H1 (cell line): ENCODE measurements around the gene P2RX2. TPM values are rescaled to one million over a fixed set of nuclear protein-coding genes. Genes with fewer than 3 reads are reported as not detected.

ENCODE experiments used
- CTCF ChIA-PET: fragments of 300-600 bp; sonication (Branson Sonifier 250); formaldehyde crosslinking; loops from one replicate; lab custom pipeline; 2021; ENCODE audit not compliant: partially characterized antibody; lab: Charles Lee
- POLR2A ChIA-PET: fragments of 300-600 bp; sonication (Branson Sonifier 250); formaldehyde crosslinking; loops from one replicate; lab custom pipeline; 2021; ENCODE audit warnings: inconsistent platforms; ENCODE audit not compliant: partially characterized antibody; lab: Charles Lee
- DNase-seq, 2 experiments: peaks; one replicate each; pipeline versions ENCODE4 v3.0.0 to v3.0.0-alpha.2; 2010 to 2022; ENCODE audit warnings: low spot score in 2 of 2, low read depth in 1 of 2, mixed read lengths in 1 of 2
- FAIRE-seq: peaks from 2 replicates; lab custom pipeline; 2011; peaks lifted over from hg19 to GRCh38; lab: Jason Lieb, UNC
- H2AFZ ChIP-seq: 2 replicates; pipeline ENCODE4 v1.8.1; 2012; ENCODE audit warnings: low read length, inconsistent platforms
- H2AK5ac ChIP-seq: 2 replicates; pipeline ENCODE4 v1.6.1; 2013; ENCODE audit warnings: low read depth, low read length
- H2BK120ac ChIP-seq: replicated peaks from 2 replicates; pipeline ENCODE3; 2013; ENCODE audit warnings: low read depth, low read length, inconsistent platforms
- H2BK12ac ChIP-seq: 2 replicates; pipeline ENCODE4 v1.6.1; 2013; ENCODE audit warnings: low read depth, low read length
- H2BK15ac ChIP-seq: 2 replicates; pipeline ENCODE4 v1.6.1; 2013; ENCODE audit warnings: low read length
- H2BK20ac ChIP-seq: 2 replicates; pipeline ENCODE4 v1.6.1; 2013; ENCODE audit warnings: low read length
- H2BK5ac ChIP-seq: 2 replicates; pipeline ENCODE4 v1.6.1; 2013; ENCODE audit warnings: low read depth, low read length
- H3K14ac ChIP-seq: 2 replicates; pipeline ENCODE4 v1.6.1; 2013; ENCODE audit warnings: inconsistent platforms; ENCODE audit not compliant: insufficient read length
- H3K18ac ChIP-seq: 2 replicates; pipeline ENCODE4 v1.6.1; 2013; ENCODE audit warnings: low read length; ENCODE audit errors: extremely low read depth
- H3K23ac ChIP-seq: 2 replicates; pipeline ENCODE4 v1.6.1; 2013; ENCODE audit warnings: inconsistent platforms; ENCODE audit not compliant: insufficient read length
- H3K23me2 ChIP-seq: 2 replicates; pipeline ENCODE4 v1.6.1; 2013; ENCODE audit warnings: low read depth, low read length
- H3K27ac ChIP-seq: 2 replicates; pipeline ENCODE4 v1.6.1; 2011; ENCODE audit warnings: low read depth, low read length, inconsistent platforms
- H3K27me3 ChIP-seq, 4 experiments: replicated peaks in 1 of 4; 1 replicate in 1 of 4; 2 replicates in 3 of 4; pipeline versions ENCODE4 v1.6.1 to v1.8.1; 2011 to 2013; ENCODE audit warnings: low read length in 3 of 4, mild to moderate bottlenecking in 3 of 4, inconsistent platforms in 2 of 4, mixed read lengths in 2 of 4, moderate library complexity in 1 of 4; ENCODE audit not compliant: control insufficient read depth in 3 of 4, insufficient read depth in 3 of 4; ENCODE audit errors: extremely low read depth in 1 of 4
- H3K36me3 ChIP-seq, 4 experiments: 2 replicates each; pipeline versions ENCODE4 v1.6.1 to v1.8.1; 2011 to 2013; ENCODE audit warnings: mild to moderate bottlenecking in 4 of 4, low read length in 3 of 4, moderate library complexity in 2 of 4, control low read depth in 1 of 4, inconsistent platforms in 1 of 4; ENCODE audit not compliant: insufficient read depth in 4 of 4, control insufficient read depth in 2 of 4
- H3K4ac ChIP-seq: replicated peaks from 2 replicates; pipeline ENCODE3; 2013; ENCODE audit warnings: low read length, low read depth, mixed read lengths, inconsistent platforms; ENCODE audit not compliant: insufficient read length
- H3K4me1 ChIP-seq, 4 experiments: replicated peaks in 1 of 4; 1 replicate in 1 of 4; 2 replicates in 3 of 4; pipeline versions ENCODE4 v1.6.1 to v1.8.1; 2011 to 2013; ENCODE audit warnings: low read length in 3 of 4, inconsistent platforms in 2 of 4, mixed read lengths in 1 of 4; ENCODE audit not compliant: insufficient read depth in 4 of 4, control insufficient read depth in 3 of 4
- H3K4me2 ChIP-seq, 2 experiments: 2 replicates each; pipeline versions ENCODE4 v1.6.1 to v1.8.1; 2011 to 2013; ENCODE audit warnings: low read depth in 2 of 2, low read length in 2 of 2, control low read depth in 1 of 2, inconsistent platforms in 1 of 2, mild to moderate bottlenecking in 1 of 2; ENCODE audit not compliant: insufficient read depth in 1 of 2
- H3K4me3 ChIP-seq, 4 experiments: fragments of 200-600, 300-600 bp in 1 of 4; sonication (generic), shearing (Covaris generic), sonication (Bioruptor Twin) in 1 of 4; 2 replicates each; pipeline versions ENCODE4 v1.5.1 to v1.8.1; 2011 to 2016; ENCODE audit warnings: low read length in 4 of 4, low read depth in 3 of 4, control low read depth in 2 of 4, inconsistent platforms in 2 of 4, mild to moderate bottlenecking in 2 of 4, mixed read lengths in 1 of 4, moderate library complexity in 1 of 4; ENCODE audit not compliant: insufficient read depth in 2 of 4; ENCODE audit errors: extremely low read depth in 1 of 4
- H3K56ac ChIP-seq: replicated peaks from 2 replicates; pipeline ENCODE3; 2013; ENCODE audit warnings: low read depth, mild to moderate bottlenecking, mixed read lengths, low read length, inconsistent platforms; ENCODE audit not compliant: insufficient read length
- H3K79me1 ChIP-seq: 2 replicates; pipeline ENCODE4 v1.6.1; 2013; ENCODE audit warnings: low read depth, low read length, control low read depth
- H3K79me2 ChIP-seq, 2 experiments: 2 replicates each; pipeline versions ENCODE4 v1.6.1 to v1.8.1; 2012 to 2013; ENCODE audit warnings: low read length in 2 of 2, mild to moderate bottlenecking in 2 of 2, inconsistent platforms in 1 of 2; ENCODE audit not compliant: insufficient read depth in 2 of 2, control insufficient read depth in 1 of 2
- H3K9ac ChIP-seq, 4 experiments: replicated peaks in 1 of 4; 1 replicate in 1 of 4; 2 replicates in 3 of 4; pipeline versions ENCODE4 v1.6.1 to v1.8.1; 2011 to 2013; ENCODE audit warnings: low read depth in 3 of 4, low read length in 3 of 4, control low read depth in 2 of 4, mild to moderate bottlenecking in 2 of 4, moderate library complexity in 2 of 4, inconsistent platforms in 1 of 4; ENCODE audit errors: extremely low read depth in 1 of 4
- H3K9me3 ChIP-seq, 2 experiments: 2 replicates each; pipeline versions ENCODE4 v1.6.1 to v1.8.1; 2012 to 2013; ENCODE audit warnings: mild to moderate bottlenecking in 2 of 2, moderate library complexity in 2 of 2, control low read depth in 1 of 2, inconsistent platforms in 1 of 2, low read depth in 1 of 2, low read length in 1 of 2, mixed read lengths in 1 of 2; ENCODE audit not compliant: insufficient read depth in 2 of 2
- H4K20me1 ChIP-seq, 2 experiments: replicated peaks in 1 of 2; 2 replicates each; pipeline versions ENCODE3 to v1.8.1; 2011 to 2013; ENCODE audit warnings: inconsistent platforms in 2 of 2, low read length in 2 of 2, mild to moderate bottlenecking in 1 of 2; ENCODE audit not compliant: insufficient read depth in 2 of 2, control insufficient read depth in 1 of 2
- H4K5ac ChIP-seq: 2 replicates; pipeline ENCODE4 v1.6.1; 2013; ENCODE audit warnings: low read length, low read depth, mixed read lengths, inconsistent platforms; ENCODE audit not compliant: insufficient read length
- H4K8ac ChIP-seq: 2 replicates; pipeline ENCODE4 v1.8.0; 2013; ENCODE audit warnings: mild to moderate bottlenecking, moderate library complexity, low read length, inconsistent platforms; ENCODE audit not compliant: insufficient read depth; ENCODE audit errors: extremely low read depth
- H4K91ac ChIP-seq: replicated peaks from 2 replicates; pipeline ENCODE3; 2013; ENCODE audit warnings: low read length, mixed read lengths, inconsistent platforms; ENCODE audit not compliant: insufficient read length
- ATF2 ChIP-seq: IDR thresholded peaks from 2 replicates; pipeline ENCODE4 v1.6.1; 2012; ENCODE audit warnings: low read length, inconsistent platforms
- CHD1 ChIP-seq: IDR thresholded peaks from 2 replicates; pipeline ENCODE4 v1.6.1; 2012; ENCODE audit warnings: low read depth, low read length, improper control_type of control experiment
- EGR1 ChIP-seq: IDR thresholded peaks from 2 replicates; pipeline ENCODE4 v1.6.1; 2011; ENCODE audit warnings: low read depth, low read length, borderline replicate concordance
- GTF2F1 ChIP-seq: IDR thresholded peaks from 2 replicates; pipeline ENCODE4 v1.6.1; 2012; ENCODE audit warnings: low read depth, low read length, improper control_type of control experiment, borderline replicate concordance
- JUN ChIP-seq: IDR thresholded peaks from 2 replicates; pipeline ENCODE4 v1.6.1; 2011; ENCODE audit warnings: low read depth, mild to moderate bottlenecking, improper control_type of control experiment, low read length
- KDM4A ChIP-seq: IDR thresholded peaks from one replicate; pipeline ENCODE4 v1.7.1; 2012; ENCODE audit warnings: low read depth, mild to moderate bottlenecking, moderate library complexity, low read length, inconsistent platforms; ENCODE audit not compliant: severe bottlenecking
- KDM5A ChIP-seq: fragments of 200-600 bp; IDR thresholded peaks from 2 replicates; pipeline ENCODE4 v1.7.1; 2012; ENCODE audit warnings: mild to moderate bottlenecking, low read length, inconsistent platforms, mixed read lengths
- RFX5 ChIP-seq: IDR thresholded peaks from 2 replicates; pipeline ENCODE4 v1.6.1; 2011; ENCODE audit warnings: low read depth, low read length, improper control_type of control experiment, borderline replicate concordance
- SIRT6 ChIP-seq: IDR thresholded peaks from one replicate; pipeline ENCODE4 v1.7.1; 2012; ENCODE audit warnings: low read length, inconsistent platforms
- SP1 ChIP-seq: IDR thresholded peaks from 2 replicates; pipeline ENCODE4 v1.6.1; 2011; ENCODE audit warnings: low read depth, low read length
- TAF7 ChIP-seq: optimal IDR thresholded peaks from 2 replicates; pipeline ENCODE3; 2011; ENCODE audit warnings: low read depth, mild to moderate bottlenecking, inconsistent platforms, low read length, moderate library complexity, borderline replicate concordance
- WGBS, 2 experiments: shearing (Covaris generic) in 1 of 2; methylation state at CpG; one replicate each; pipeline versions ENCODE4 v1.1.6 to v1.1.7; 2013 to 2015; ENCODE audit warnings: low lambda C conversion rate in 2 of 2, mixed read lengths in 2 of 2, inconsistent platforms in 1 of 2, low coverage in 1 of 2, missing lambda C conversion rate in 1 of 2; ENCODE audit not compliant: insufficient replicate concordance in 2 of 2, insufficient coverage in 1 of 2, insufficient read length in 1 of 2; ENCODE audit errors: extremely low coverage in 1 of 2, missing lambda C conversion rate in 1 of 2; 5-methylcytosine and 5-hydroxymethylcytosine counted together
- polyA plus RNA-seq, 7 experiments: library from polyadenylated mRNA; depleted of rRNA in 3 of 7; stranded (reverse) in 5 of 7; unstranded in 2 of 7; fragments of >200 nt in 5 of 7; fragments of 200-250 nt in 2 of 7; gene quantifications; 1 replicate in 5 of 7; 2 replicates in 1 of 7; 4 replicates in 1 of 7; pipeline versions ENCODE4 v1.2.1 to v1.2.3, GENCODE V29; 2011 to 2013; ENCODE audit warnings: missing spikeins in 2 of 7, mixed read lengths in 2 of 7
- total RNA-seq: library from RNA; stranded (reverse); fragmentation: NEBNext Ultra II Directional; extraction: Animal tissue kit (Norgen Biotek cat#: 25700); gene quantifications from 2 replicates; pipeline ENCODE4 v1.2.1, GENCODE V29; 2021

Gene P2RX2
- total and polyA plus RNA-seq, 2 of the 8 experiments (the other 6 are each of a cell fraction or from before 2014, with no cell fraction given): 0.84 to 2.2 TPM

- Histone ChIP-seq H4K20me1 (peaks cover 0 to 5% of the 10 kb centered on the region in 2 experiments), H2AFZ (no peak overlapping the region), H3K79me1 (no peaks in the 10 kb centered on the region), H3K4ac (no peak overlapping the region), H3K56ac (no peak overlapping the region), H2BK5ac (no peak overlapping the region), H4K91ac (no peak overlapping the region), H2BK12ac (no peak overlapping the region), H3K9ac (no peak overlapping the region), H3K27ac (no peak overlapping the region), H3K23ac (no peak overlapping the region), H4K5ac (no peak overlapping the region), H2BK15ac (no peak overlapping the region), H2BK20ac (no peak overlapping the region), H3K27me3 (peaks cover 42 to 83% (median 79%) of the 10 kb centered on the region in 4 experiments), H2AK5ac (no peak overlapping the region), H3K4me3 (no peak overlapping the region), H3K18ac (no peak overlapping the region), H2BK120ac (no peak overlapping the region), H3K79me2 (no peaks in the 10 kb centered on the region), H3K4me1 (no peaks in the 10 kb centered on the region), H3K36me3 (no peaks in the 10 kb centered on the region), H3K14ac (no peak overlapping the region), H3K4me2 (no peak overlapping the region), H3K23me2 (no peaks in the 10 kb centered on the region), H3K9me3 (peaks cover 0 to 12% of the 10 kb centered on the region in 2 experiments; a peak in 1 of 4 replicates), H4K8ac (peak overlapping the region; percentile 14; the same call in 1 of the 2 replicates)
- no peak for DNase-seq
- CTCF ChIA-PET: interaction anchor here (0.7 to 1.5 kb wide), 6 partner anchors 8 to 218 kb away, joined by 3 to 6 read pairs (median 4); no protein-coding TSS in a partner anchor
- FAIRE-seq: no peak
- POLR2A ChIA-PET: interaction anchor here (0.5 to 2.4 kb wide), 3 partner anchors 9 to 203 kb away, joined by 4 to 18 read pairs (median 4); partner anchors contain the start of gene P2RX2
- 91% methylated on average over 42 of the region's 45 CpGs; no CpG with 5 or more reads in 1 of the 2 experiments for WGBS, 2 experiments
- TF ChIP-seq TAF7 (no peak), ATF2 (no peak), CHD1 (no peak), KDM4A (no peak), EGR1 (no peak), SP1 (no peak), RFX5 (no peak), JUN (no peak), KDM5A (no peak), SIRT6 (no peak), GTF2F1 (no peak)
Observed at GRCh38 chr12:132591107-132591935, 27.3 kb upstream of the P2RX2 start.
